Smooth muscle cell (in vitro differentiated cells): ENCODE data around the gene GH1. TPM values are rescaled to one million over a fixed set of nuclear protein-coding genes. Genes with fewer than 3 reads are reported as not detected.
"Not testable (repeated sequence)": the region's sequence is repeated elsewhere in the genome, so short reads cannot be mapped to it uniquely, and the experiment has no call there.

ENCODE experiments used
- DNase-seq: peaks from one replicate; lab custom pipeline; 2025; ENCODE audit not compliant: unreplicated experiment; lab: John Stamatoyannopoulos, UW
- H2AFZ ChIP-seq: fragments of 200-600 bp; sonication (generic); 2 replicates; pipeline ENCODE4 v1.6.0; 2016; ENCODE audit warnings: antibody characterized with exemption, low read depth, mild to moderate bottlenecking
- H3F3A ChIP-seq: fragments of 200-600 bp; sonication (generic); 2 replicates; pipeline ENCODE4 v1.6.0; 2017; ENCODE audit warnings: antibody characterized with exemption, low read depth
- H3K27ac ChIP-seq: fragments of 200-600 bp; sonication (generic); 2 replicates; pipeline ENCODE4 v1.5.1; 2016; ENCODE audit warnings: low read depth, mild to moderate bottlenecking
- H3K27me3 ChIP-seq: fragments of 200-600 bp; sonication (generic); 2 replicates; pipeline ENCODE4 v1.6.1; 2016; ENCODE audit warnings: low read depth, mild to moderate bottlenecking
- H3K36me3 ChIP-seq: fragments of 200-600 bp; sonication (generic); 2 replicates; pipeline ENCODE4 v1.5.1; 2016; ENCODE audit warnings: low read depth
- H3K4me1 ChIP-seq: fragments of 200-600 bp; sonication (generic); 2 replicates; pipeline ENCODE4 v1.5.1; 2016; ENCODE audit warnings: low read depth
- H3K4me2 ChIP-seq: fragments of 200-600 bp; sonication (generic); 2 replicates; pipeline ENCODE4 v1.6.0; 2016; ENCODE audit warnings: mild to moderate bottlenecking
- H3K4me3 ChIP-seq: fragments of 200-600 bp; sonication (generic); 2 replicates; pipeline ENCODE4 v1.5.1; 2016; ENCODE audit warnings: mild to moderate bottlenecking
- H3K79me2 ChIP-seq: fragments of 200-600 bp; sonication (generic); 2 replicates; pipeline ENCODE4 v1.6.0; 2016; ENCODE audit warnings: low read depth, mild to moderate bottlenecking
- H3K9ac ChIP-seq: fragments of 200-600 bp; sonication (generic); 2 replicates; pipeline ENCODE4 v1.6.0; 2016; ENCODE audit warnings: low read depth
- H3K9me3 ChIP-seq: fragments of 200-600 bp; sonication (generic); replicated peaks from 2 replicates; pipeline ENCODE4 v1.5.1; 2016; ENCODE audit warnings: low read depth
- H4K20me1 ChIP-seq: fragments of 200-600 bp; sonication (generic); 2 replicates; pipeline ENCODE4 v1.6.0; 2016; ENCODE audit warnings: low read depth
- WGBS: methylation state at CpG from one replicate; pipeline ENCODE4 v1.1.7; 2016; ENCODE audit warnings: low lambda C conversion rate; 5-methylcytosine and 5-hydroxymethylcytosine counted together
- polyA plus RNA-seq: library from polyadenylated mRNA; unstranded; fragments of >200 nt; fragmentation: Nextera tagmentation; extraction: Ambion mirVana; gene quantifications from 2 replicates; pipeline ENCODE4 v1.2.1, GENCODE V29; 2016
- total RNA-seq: library from RNA; depleted of rRNA; stranded (reverse); fragments of >200 nt; gene quantifications from 2 replicates; pipeline ENCODE4 v1.2.3, GENCODE V29; 2014
- TF ChIP-seq, protein P1 (sequence below): fragments of 200-600 bp; sonication (generic); IDR thresholded peaks from 2 replicates; pipeline ENCODE4 v1.5.1; 2017; ENCODE audit warnings: borderline replicate concordance, mild to moderate bottlenecking, antibody characterized with exemption; ENCODE audit not compliant: insufficient read depth, poor library complexity, severe bottlenecking

The GH1 gene
- total and polyA plus RNA-seq, 2 experiments from 2014 or later = not detected

DNA sequence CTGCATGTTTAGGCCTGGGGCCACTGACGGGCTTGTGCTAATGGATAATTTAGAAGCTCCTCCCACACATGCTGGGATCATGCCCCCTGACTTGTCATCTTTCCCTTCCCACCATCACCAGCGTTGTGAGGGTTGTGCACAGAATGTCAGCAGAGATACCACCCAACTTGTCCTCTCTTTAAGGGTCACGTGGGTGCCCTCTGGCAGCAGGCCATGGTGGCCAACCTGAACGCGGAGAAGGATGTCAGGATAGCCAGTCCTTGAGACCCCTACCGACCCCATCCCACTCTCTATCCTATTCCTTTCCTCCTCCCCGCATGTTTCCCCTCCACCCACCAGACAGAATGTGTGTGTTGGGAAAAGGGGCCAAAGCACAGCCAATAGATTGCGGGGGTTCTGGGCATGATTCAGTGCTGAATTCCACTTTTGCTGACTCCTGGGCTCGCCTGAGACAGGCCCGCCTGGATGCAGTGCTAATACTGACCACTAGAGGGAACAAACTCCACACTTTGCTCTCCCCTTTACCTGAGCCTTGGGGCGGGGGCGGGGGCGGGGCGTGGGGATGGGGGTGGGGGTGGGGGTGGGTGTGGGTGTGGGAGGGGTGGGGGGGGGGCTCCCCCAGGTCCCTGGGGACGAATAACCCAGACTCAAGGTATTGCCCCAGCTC, 36.6 kb downstream of the GH1 start, which contains the start of gene GH2:
GH2 (minus strand) TSS at position 10 of the 667 bp plus-strand sequence. CDS start 143 bp downstream, outside the sequence.
- Histone ChIP-seq H3F3A (no peaks in the 10 kb centered on the region), H3K27ac (no peak within 1 kb of the TSS), H2AFZ (no peak within 1 kb of the TSS), H3K4me3 (no peak within 1 kb of the TSS), H3K4me1 (no peaks in the 10 kb centered on the region), H3K36me3 (no peaks in the 10 kb centered on the region), H3K9ac (no peak within 1 kb of the TSS), H3K27me3 (no peaks in the 10 kb centered on the region), H4K20me1 (no peaks in the 10 kb centered on the region), H3K4me2 (no peak within 1 kb of the TSS), H3K79me2 (no peaks in the 10 kb centered on the region), H3K9me3 (no peaks in the 10 kb centered on the region)
- 35% methylated on average over 14 of the region's 15 CpGs for WGBS
- DNase-seq = no peak
- TF ChIP-seq, protein P1, sequence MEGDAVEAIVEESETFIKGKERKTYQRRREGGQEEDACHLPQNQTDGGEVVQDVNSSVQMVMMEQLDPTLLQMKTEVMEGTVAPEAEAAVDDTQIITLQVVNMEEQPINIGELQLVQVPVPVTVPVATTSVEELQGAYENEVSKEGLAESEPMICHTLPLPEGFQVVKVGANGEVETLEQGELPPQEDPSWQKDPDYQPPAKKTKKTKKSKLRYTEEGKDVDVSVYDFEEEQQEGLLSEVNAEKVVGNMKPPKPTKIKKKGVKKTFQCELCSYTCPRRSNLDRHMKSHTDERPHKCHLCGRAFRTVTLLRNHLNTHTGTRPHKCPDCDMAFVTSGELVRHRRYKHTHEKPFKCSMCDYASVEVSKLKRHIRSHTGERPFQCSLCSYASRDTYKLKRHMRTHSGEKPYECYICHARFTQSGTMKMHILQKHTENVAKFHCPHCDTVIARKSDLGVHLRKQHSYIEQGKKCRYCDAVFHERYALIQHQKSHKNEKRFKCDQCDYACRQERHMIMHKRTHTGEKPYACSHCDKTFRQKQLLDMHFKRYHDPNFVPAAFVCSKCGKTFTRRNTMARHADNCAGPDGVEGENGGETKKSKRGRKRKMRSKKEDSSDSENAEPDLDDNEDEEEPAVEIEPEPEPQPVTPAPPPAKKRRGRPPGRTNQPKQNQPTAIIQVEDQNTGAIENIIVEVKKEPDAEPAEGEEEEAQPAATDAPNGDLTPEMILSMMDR = peak; percentile 55

DNA sequence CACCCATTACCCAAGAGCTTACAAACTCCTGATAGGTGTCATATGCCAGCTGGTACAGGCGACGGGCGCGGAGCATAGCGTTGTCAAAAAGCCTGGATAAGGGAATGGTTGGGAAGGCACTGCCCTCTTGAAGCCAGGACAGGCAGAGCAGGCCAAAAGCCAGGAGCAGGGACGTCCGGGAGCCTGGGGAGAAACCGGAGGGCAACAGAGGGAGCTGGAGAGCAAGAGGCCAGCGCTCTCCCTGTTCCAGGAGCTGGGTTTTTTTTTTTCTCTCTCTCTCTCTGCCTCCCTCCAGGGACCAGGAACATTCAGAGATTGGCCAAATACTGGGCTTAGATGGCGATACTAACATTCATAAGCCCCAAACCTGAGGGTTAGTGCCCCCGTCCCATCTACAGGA, 37.3 kb downstream of the GH1 start:
- H3F3A ChIP-seq, H3K4me1 ChIP-seq, H3K4me2 ChIP-seq, H3K27me3 ChIP-seq, H3K27ac ChIP-seq, H2AFZ ChIP-seq, DNase-seq, H3K36me3 ChIP-seq, H3K9ac ChIP-seq, H4K20me1 ChIP-seq, H3K9me3 ChIP-seq, H3K4me3 ChIP-seq, H3K79me2 ChIP-seq: not testable (repeated sequence)
- WGBS = 41% methylated on average over 11 of the region's 11 CpGs

DNA sequence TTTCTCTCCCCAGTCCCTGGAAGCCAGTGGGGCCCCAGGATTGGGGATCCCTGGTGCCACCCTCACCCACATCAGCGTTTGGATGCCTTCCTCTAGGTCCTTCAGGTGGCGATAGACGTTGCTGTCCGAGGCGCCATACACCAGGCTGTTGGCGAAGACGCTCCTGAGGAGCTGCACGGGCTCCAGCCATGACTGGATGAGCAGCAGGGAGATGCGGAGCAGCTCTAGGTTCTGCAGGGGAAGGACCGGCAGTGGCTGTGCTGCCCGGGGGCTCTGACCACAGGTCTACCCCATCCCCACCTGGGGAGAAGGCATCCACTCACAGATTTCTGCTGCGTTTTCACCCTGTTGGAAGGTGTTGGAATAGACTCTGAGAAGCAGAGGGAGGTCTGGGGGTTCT, 37.9 kb downstream of the GH1 start:
- Histone ChIP-seq H3K9ac (no peak overlapping the region), H3K27ac (no peak overlapping the region), H3K79me2 (no peaks in the 10 kb centered on the region)

GRCh38 chr17:63878413-63878812, 40.2 kb downstream of the GH1 start:
- H3K4me1 ChIP-seq, H4K20me1 ChIP-seq, H3K9me3 ChIP-seq, H3K9ac ChIP-seq, H3K4me2 ChIP-seq, H3F3A ChIP-seq, DNase-seq, H2AFZ ChIP-seq, H3K27ac ChIP-seq, H3K27me3 ChIP-seq, H3K79me2 ChIP-seq, H3K36me3 ChIP-seq, H3K4me3 ChIP-seq: not testable (repeated sequence)
- 94% methylated on average over 9 of the region's 9 CpGs for WGBS

More for the DNA sequence above, 37.9 kb downstream of the GH1 start:
- Histone ChIP-seq H2AFZ (no peak overlapping the region), H4K20me1 (no peaks in the 10 kb centered on the region), H3K36me3 (no peaks in the 10 kb centered on the region), H3K4me1 (no peaks in the 10 kb centered on the region), H3K9me3 (no peaks in the 10 kb centered on the region), H3K4me2 (no peak overlapping the region), H3F3A (no peaks in the 10 kb centered on the region), H3K27me3 (no peaks in the 10 kb centered on the region), H3K4me3 (no peak overlapping the region)
- no peak for DNase-seq
- TF ChIP-seq, protein P1 = no peak
- 85% methylated on average over 12 of the region's 12 CpGs for WGBS

GRCh38 chr17:63874693-63875092, 43.9 kb downstream of the GH1 start:
- not testable (repeated sequence) for H3K36me3 ChIP-seq, H2AFZ ChIP-seq, H4K20me1 ChIP-seq, H3F3A ChIP-seq, DNase-seq, H3K9me3 ChIP-seq, H3K4me1 ChIP-seq, H3K9ac ChIP-seq, H3K4me2 ChIP-seq, H3K27ac ChIP-seq, H3K27me3 ChIP-seq, H3K4me3 ChIP-seq, H3K79me2 ChIP-seq
- WGBS = 90% methylated on average over 6 of the region's 6 CpGs

DNA sequence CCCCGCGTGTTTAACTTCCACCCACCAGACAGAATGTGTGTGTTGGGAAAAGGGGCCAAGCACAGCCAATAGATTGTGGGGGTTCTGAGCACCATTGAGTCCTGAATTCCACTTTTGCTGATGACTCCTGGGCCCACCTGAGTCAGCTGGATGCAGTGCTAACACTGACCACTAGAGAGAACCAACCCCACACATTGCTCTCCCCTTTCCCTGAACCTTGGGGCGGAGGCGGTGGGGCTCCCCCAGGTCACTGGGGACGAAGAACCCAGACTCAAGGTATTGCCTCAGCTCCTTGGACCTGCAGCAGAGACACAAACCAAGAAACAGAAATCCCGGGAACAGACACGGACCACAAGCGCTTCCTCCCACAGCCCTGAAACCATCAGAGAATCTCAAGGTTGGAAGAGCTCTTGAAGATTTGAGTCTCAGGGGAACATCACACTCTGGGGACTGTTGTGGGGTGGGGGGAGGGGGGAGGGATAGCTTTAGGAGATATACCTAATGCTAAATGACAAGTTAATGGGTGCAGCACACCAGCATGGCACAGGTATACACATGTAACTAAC, 44.5 kb downstream of the GH1 start:
- H3F3A ChIP-seq, H3K4me1 ChIP-seq, H3K9ac ChIP-seq, H4K20me1 ChIP-seq, DNase-seq, H3K4me3 ChIP-seq, H3K9me3 ChIP-seq, H3K27ac ChIP-seq, H3K36me3 ChIP-seq, H2AFZ ChIP-seq, H3K79me2 ChIP-seq, H3K27me3 ChIP-seq, H3K4me2 ChIP-seq: not testable (repeated sequence)
- 86% methylated on average over 6 of the region's 8 CpGs for WGBS

DNA sequence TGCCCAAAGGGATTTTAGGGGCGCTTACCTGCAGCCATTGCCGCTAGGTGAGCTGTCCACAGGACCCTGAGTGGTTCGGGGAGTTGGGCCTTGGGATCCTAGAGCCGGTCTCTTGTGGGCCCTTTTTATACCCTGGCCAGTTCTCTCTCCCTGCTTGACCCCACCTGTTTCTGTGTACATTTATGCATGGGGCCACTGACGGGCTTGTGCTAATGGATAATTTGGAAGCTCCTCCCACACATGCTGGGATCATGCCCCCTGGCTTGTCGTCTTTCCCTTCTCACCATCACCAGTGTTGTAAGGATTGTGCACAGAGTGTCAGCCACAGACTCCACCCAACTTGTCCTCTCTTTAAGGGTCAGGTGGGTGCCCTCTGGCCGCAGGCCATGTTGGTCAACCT, 45.1 kb downstream of the GH1 start, which contains the start of gene CSH2:
CSH2 (minus strand) TSS at position 101 of the 400 bp plus-strand sequence; CDS start at position 38, 63 bp downstream.
- H3K4me3 ChIP-seq, H4K20me1 ChIP-seq, H3K4me2 ChIP-seq, H3K27me3 ChIP-seq, H3K9me3 ChIP-seq, H3F3A ChIP-seq, H3K9ac ChIP-seq, H2AFZ ChIP-seq, H3K4me1 ChIP-seq, DNase-seq, H3K79me2 ChIP-seq, H3K27ac ChIP-seq, H3K36me3 ChIP-seq: not testable (repeated sequence)
- 90% methylated on average over 4 of the region's 7 CpGs for WGBS
